HG02870 (cell line): ENCODE measurements around the gene SGMS1.
"Not testable (repeated sequence)": the region's sequence is repeated elsewhere in the genome, so short reads cannot be mapped to it uniquely, and the experiment has no call there.

Experiments
- ATAC-seq: cut with Tn5 transposase; IDR thresholded peaks from one replicate; pipeline ENCODE4 v1.9.1; 2021; ENCODE audit warnings: mild to moderate bottlenecking, moderate library complexity; ENCODE audit not compliant: unreplicated experiment

The SGMS1 gene

GRCh38 chr10:50585921-50586739 is 37.6 kb downstream of the SGMS1 start:
- no peak for ATAC-seq

- no peak for ATAC-seq
Measured at GRCh38 chr10:50582766-50583762, 40.7 kb downstream of the SGMS1 start.

GRCh38 chr10:50582046-50582445 is 41.7 kb downstream of the SGMS1 start:
- no peak for ATAC-seq

- no peak for ATAC-seq
Measured at GRCh38 chr10:50580262-50580891, 43.4 kb downstream of the SGMS1 start.

GRCh38 chr10:50579491-50580261 is 44.1 kb downstream of the SGMS1 start:
- no peak for ATAC-seq

GRCh38 chr10:50578949-50579348 is 44.8 kb downstream of the SGMS1 start:
- no peak for ATAC-seq

GRCh38 chr10:50577681-50578350 is 45.9 kb downstream of the SGMS1 start:
- peak; percentile 71 for ATAC-seq

GRCh38 chr10:50577010-50577409 is 46.7 kb downstream of the SGMS1 start:
- ATAC-seq, result no peak

- no peak for ATAC-seq
Measured at GRCh38 chr10:50576245-50576815, 47.4 kb downstream of the SGMS1 start.

GRCh38 chr10:50575477-50576244 is 48.1 kb downstream of the SGMS1 start:
- ATAC-seq, result no peak

- ATAC-seq, result no peak
Measured at GRCh38 chr10:50574931-50575330, 48.8 kb downstream of the SGMS1 start.

- no peak for ATAC-seq
Measured at GRCh38 chr10:50574305-50574704, 49.5 kb downstream of the SGMS1 start.

- no peak for ATAC-seq
Measured at GRCh38 chr10:50572017-50572491, 51.7 kb downstream of the SGMS1 start.

- ATAC-seq, result not testable (repeated sequence)
Measured at GRCh38 chr10:50568750-50569149, 55.0 kb downstream of the SGMS1 start.

GRCh38 chr10:50567384-50567783 is 56.4 kb downstream of the SGMS1 start:
- ATAC-seq, result no peak

- ATAC-seq, result no peak
Measured at GRCh38 chr10:50566150-50566549, 57.6 kb downstream of the SGMS1 start.

GRCh38 chr10:50565301-50566083 is 58.3 kb downstream of the SGMS1 start:
- no peak for ATAC-seq

GRCh38 chr10:50563906-50564305 is 59.9 kb downstream of the SGMS1 start:
- no peak for ATAC-seq
